GM18502 (cell line): ENCODE measurements around the gene GDF10.

Experiments
- ATAC-seq: cut with Tn5 transposase; IDR thresholded peaks from one replicate; pipeline ENCODE4 v1.9.1; 2021; ENCODE audit warnings: mild to moderate bottlenecking; ENCODE audit not compliant: unreplicated experiment, poor library complexity

GDF10 gene

DNA sequence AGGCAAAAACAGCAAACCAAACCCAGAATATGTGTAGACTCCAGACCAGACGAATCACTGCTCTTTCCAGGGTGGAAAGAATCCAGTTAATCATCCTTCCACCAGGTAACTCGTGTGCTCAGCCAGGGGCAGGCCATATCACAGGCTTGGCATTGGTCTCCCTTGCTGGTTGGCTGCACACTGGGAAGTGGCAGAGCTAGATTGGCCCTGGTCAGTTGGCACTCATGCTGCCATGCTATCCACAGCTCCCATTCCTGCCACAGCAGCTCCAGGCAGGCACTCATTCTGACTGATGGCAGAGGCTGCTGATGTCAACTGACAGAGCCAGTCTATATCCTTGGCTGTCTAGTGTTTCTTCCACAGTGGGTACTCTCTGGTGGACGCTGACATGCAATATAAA lies 9.7 kb upstream of the GDF10 start:
- no peak for ATAC-seq

DNA sequence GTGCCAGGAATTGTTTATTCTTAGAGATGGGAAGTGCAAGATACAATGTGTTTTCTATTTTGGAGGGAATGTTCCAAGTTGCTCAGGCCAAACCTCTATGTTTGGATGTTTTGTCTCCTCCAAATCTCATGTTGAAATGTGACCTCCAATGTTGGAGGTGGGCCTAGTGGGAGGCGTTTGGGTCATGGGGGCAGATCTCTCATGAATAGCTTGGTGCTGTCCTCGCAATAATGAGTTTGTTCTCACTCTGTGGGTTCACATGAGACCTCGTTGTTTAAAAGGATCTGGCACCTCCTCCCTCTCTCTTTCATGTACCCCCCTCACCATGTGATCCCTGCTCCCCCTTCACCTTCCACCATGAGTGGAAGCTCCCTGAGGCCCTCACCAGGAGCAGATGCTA lies 8.3 kb upstream of the GDF10 start:
- ATAC-seq = no peak

GRCh38 chr10:47294057-47294456 lies 5.9 kb upstream of the GDF10 start:
- ATAC-seq = no peak

DNA sequence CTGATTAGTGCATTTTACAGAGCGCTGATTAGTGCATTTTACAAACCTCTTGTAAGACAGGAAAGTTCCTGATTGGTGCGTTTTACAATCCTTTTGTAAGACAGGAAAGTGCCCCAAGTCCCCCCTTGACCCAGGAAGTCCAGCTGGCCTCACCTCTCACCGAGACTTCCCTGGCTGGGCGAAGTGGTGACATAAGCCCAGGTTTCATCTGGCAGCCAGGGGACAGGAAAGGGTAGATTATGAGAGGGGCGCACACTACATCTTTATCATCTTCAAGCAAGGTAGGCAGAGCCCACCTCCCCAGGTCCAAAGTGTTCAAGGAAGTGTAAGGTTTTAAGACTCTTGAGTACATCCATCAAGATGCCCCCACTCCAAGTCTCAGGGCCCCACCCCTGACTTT lies 5.5 kb upstream of the GDF10 start:
- ATAC-seq = no peak

DNA sequence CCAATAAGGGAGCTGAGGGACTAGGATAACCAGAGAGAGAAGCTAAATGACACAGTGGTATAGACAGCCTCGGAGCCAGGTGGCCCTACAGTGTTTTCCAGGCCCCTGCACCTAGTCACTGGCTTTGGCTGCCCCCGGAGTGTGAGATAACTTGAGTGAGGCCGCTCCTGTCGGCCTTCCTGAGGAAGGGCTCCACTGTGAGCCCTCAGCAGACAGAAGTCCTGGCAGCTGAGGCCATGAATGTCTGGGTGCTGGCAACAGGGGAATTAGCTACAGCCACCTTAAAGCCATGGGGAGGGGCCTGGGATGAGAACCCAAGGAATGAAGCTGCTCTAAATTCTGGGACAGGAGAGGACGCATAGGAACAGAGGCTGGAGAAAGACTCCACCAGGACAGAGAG lies 4.6 kb upstream of the GDF10 start:
- no peak for ATAC-seq

DNA sequence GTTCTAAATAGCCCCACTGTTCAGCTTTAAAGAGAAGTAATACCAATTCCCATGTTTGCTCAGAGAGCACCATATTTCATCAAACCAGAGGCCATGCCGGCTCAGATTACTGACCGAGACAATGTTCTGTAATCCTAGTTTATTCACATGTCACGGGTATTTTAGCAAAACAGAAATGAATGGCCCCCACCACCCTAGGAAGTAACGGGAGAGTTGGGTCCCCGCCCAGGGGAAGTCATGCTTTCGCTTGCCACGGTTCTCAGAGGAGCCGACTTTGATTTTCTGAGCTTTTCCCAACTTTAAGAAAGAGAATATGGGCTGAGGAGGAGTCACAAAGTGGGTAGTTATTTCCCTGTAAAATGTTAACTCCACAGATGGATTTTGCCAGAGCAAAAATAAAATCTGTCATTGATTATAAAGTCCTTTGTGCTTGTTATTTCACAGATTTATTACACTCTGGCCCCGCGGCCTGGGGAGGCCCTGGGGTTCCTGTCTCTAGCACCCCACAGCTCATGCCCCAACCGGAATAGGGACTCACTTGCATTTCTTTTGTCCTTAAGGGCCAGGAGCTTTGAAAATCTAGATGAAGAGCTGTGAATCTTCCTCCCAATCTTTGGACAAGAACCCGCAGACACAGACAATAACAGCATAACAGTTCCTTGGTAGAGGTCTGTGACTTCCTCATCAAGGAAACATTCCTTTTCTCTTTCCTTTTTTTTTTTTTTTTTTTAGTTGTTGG lies 3.7 kb upstream of the GDF10 start:
- ATAC-seq = no peak

GRCh38 chr10:47296941-47297340 lies 3.1 kb upstream of the GDF10 start:
- no peak for ATAC-seq

- no peak for ATAC-seq
Measured at GRCh38 chr10:47297866-47298540, 2.0 kb upstream of the GDF10 start.

- no peak for ATAC-seq
Measured at GRCh38 chr10:47298715-47299114, 1.3 kb upstream of the GDF10 start.

DNA sequence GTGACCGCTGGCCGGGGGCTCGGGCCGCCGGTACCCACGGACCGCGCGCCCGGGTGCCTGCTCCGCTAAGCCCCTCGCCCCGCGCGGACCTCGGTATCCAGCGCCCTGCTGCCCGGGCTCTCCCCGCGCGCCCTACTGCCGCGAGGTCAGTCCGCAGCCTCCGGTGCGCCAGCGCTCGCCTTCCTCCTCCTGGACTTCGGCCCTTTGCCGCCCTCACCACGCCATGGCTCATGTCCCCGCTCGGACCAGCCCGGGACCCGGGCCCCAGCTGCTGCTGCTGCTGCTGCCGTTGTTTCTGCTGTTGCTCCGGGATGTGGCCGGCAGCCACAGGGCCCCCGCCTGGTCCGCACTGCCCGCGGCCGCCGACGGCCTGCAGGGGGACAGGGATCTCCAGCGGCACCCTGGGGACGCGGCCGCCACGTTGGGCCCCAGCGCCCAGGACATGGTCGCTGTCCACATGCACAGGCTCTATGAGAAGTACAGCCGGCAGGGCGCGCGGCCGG lies 483 bp downstream of the GDF10 start:
- ATAC-seq = no peak

DNA sequence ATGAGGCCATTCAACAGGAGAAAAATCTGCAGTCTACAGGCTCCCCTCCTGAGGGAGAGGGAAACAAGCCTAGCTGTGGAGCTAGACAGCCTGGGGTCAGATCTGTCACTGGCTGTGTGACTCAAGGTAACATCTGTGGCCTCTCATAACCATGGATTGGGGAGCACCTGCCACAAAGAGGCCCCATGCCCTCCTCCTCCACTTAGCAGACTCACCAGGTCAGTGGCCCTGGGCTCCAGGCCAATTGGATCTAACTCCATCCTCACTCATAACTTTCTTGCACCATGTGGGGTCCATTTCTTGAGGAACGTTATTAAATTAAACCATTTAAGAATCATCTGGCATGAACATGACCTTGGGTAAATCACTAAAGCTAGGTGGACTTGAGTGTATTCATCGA lies 1.8 kb downstream of the GDF10 start:
- ATAC-seq = no peak

GRCh38 chr10:47303105-47303504 lies 3.1 kb downstream of the GDF10 start:
- no peak for ATAC-seq

DNA sequence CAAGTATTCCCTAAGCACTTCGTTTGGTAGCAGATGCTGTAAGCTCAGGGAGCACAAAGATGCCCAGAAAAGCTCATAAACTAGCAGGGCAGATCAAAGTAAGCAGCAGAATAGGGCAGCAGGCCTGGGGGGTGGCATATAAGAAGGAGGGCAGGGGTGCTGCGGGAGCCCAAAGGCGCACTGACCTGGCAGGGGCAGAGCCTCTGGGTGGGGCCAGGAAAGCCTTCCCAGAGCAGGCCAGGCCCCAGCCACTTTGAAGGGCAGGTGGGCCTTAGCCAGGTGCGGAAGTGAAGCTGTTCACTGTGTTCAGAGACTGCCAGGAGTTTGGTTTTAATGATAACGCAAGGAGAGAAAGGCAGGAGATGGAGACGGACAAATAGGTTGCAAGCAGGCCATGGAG lies 3.9 kb downstream of the GDF10 start:
- ATAC-seq = no peak

- ATAC-seq = no peak
Measured at GRCh38 chr10:47305566-47305965, 5.6 kb downstream of the GDF10 start.

GRCh38 chr10:47306387-47307210 lies 6.6 kb downstream of the GDF10 start:
- ATAC-seq = no peak

GRCh38 chr10:47307381-47307780 lies 7.4 kb downstream of the GDF10 start:
- no peak for ATAC-seq

- ATAC-seq = no peak
Measured at GRCh38 chr10:47308775-47309174, 8.8 kb downstream of the GDF10 start.

DNA sequence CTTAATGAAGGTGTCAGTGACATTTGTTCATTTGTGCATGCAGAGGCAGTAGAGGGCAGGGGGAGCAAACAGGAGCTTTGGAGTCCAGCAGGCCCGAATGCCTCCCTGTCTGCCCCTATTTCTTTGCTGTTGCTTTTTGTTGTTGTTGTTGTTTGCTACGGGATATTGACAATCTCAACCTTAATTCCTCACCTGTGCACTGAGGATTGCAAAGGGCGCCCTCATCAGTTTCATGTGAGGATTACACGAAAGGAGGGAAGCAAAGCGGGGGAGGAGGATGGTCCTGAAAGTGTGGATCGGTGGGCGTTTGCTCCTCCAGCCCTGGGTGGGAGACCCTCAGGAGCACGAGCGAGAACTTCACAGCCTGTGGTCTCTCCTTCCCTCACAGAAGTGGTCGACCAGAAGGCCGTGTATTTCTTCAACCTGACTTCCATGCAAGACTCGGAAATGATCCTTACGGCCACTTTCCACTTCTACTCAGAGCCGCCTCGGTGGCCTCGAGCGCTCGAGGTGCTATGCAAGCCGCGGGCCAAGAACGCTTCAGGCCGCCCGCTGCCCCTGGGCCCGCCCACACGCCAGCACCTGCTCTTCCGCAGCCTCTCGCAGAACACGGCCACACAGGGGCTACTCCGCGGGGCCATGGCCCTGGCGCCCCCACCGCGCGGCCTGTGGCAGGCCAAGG lies 9.6 kb downstream of the GDF10 start:
- ATAC-seq = no peak

GRCh38 chr10:47310090-47310505 lies 10.1 kb downstream of the GDF10 start:
- ATAC-seq = no peak

- ATAC-seq = no peak
Measured at GRCh38 chr10:47311193-47311931, 11.4 kb downstream of the GDF10 start.
